GM12891 (cell line): ENCODE measurements around the gene ZNF484.
"Not testable (repeated sequence)": the region's sequence is repeated elsewhere in the genome, so short reads cannot be mapped to it uniquely, and the experiment has no call there.

Source experiments
- DNase-seq: peaks from one replicate; pipeline ENCODE4 v3.0.0; 2011; ENCODE audit warnings: low spot score; ENCODE audit not compliant: insufficient read length
- FAIRE-seq: peaks from 2 replicates; lab custom pipeline; 2011; peaks lifted over from hg19 to GRCh38; lab: Jason Lieb, UNC
- PAX5 ChIP-seq: IDR thresholded peaks from 2 replicates; pipeline ENCODE4 v1.6.1; 2011; ENCODE audit warnings: low read length, moderate library complexity, mild to moderate bottlenecking; ENCODE audit not compliant: insufficient read depth, severe bottlenecking
- POLR2A ChIP-seq: IDR thresholded peaks from 2 replicates; pipeline ENCODE4 v1.6.1; 2011; ENCODE audit warnings: low read depth, low read length, control low read depth
- POLR2AphosphoS5 ChIP-seq: IDR thresholded peaks from 2 replicates; pipeline ENCODE4 v1.6.1; 2011; ENCODE audit warnings: low read depth, low read length, control low read depth
- POU2F2 ChIP-seq: IDR thresholded peaks from 2 replicates; pipeline ENCODE4 v1.6.1; 2011; ENCODE audit warnings: low read depth, mild to moderate bottlenecking, control low read depth, low read length, moderate library complexity
- SPI1 ChIP-seq: IDR thresholded peaks from 2 replicates; pipeline ENCODE4 v1.6.1; 2011; ENCODE audit warnings: low read depth, low read length, control low read depth
- TAF1 ChIP-seq: IDR thresholded peaks from 2 replicates; pipeline ENCODE4 v1.6.1; 2011; ENCODE audit warnings: low read depth, low read length, control low read depth

ZNF484 gene

GRCh38 chr9:92890761-92891160, 12.9 kb upstream of the ZNF484 start:
- FAIRE-seq (no peak), DNase-seq (no peak)
- TF ChIP-seq PAX5 (no peak), TAF1 (no peak), POLR2AphosphoS5 (no peak), SPI1 (no peak), POLR2A (no peak), POU2F2 (no peak)

DNA sequence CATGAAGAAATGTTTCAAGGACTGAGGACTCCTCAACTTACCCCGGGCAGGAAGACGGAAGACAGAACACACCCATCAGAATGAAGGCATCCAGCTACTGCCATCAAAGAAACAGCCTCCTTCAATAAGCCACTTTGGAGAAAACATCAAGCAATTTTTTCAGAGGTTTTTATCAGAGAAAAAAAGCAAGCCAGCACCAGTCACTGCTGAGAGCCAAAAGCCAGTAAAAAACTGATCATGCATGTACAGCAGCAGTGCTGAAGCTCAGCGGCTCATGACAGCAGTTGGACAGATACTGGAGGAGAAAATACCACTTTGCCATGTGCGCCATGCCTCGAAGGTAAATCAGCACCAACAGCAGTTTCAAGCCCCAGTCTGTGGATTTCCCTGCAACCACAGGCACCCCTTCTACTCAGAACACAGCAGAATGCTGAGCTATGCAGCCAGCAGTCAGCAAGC, 10.1 kb upstream of the ZNF484 start:
- FAIRE-seq = no peak
- TF ChIP-seq POLR2AphosphoS5 (no peak), PAX5 (no peak), SPI1 (no peak), TAF1 (no peak), POU2F2 (no peak), POLR2A (no peak)
- DNase-seq = no peak

- not testable (repeated sequence) for FAIRE-seq, DNase-seq
Measured at GRCh38 chr9:92886846-92887610, 9.2 kb upstream of the ZNF484 start.

DNA sequence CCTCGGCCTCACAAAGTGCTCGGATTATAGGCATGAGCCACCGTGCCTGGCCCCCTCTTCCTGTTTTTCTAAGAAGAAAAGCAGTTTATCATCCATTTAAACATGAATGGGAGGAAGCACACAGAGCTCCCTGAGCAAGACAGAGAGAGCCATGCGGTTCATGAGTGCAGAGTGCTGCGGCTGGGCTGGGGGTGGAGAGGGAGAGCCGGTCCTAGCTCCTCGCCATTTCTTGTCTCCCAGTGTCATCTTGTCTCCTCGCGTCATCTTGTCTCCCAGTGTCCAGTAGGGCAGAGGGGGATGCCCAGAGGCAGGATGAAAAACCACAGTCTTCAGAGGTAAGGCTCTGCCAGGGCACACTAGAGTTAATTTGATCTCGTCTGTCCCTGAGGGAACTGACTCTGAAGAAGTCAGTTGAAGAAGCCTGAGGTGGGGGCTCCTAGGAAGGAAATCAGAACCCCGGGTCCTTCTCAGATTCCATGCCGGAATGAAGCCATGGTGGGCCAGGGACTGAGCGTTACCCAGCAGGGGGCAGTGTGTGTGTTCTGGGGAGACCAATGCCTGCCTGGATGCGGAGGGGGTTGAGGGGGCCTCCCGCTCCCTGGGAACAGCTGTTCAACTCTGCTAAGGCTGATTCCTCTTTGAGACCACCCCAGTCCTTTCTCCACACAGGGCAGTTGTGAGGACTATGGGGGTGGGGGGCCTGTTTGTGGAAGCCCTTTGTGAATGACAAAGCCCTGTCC, 6.0 kb upstream of the ZNF484 start:
- not testable (repeated sequence) for FAIRE-seq, DNase-seq

GRCh38 chr9:92882276-92882675, 4.4 kb upstream of the ZNF484 start:
- TF ChIP-seq POLR2AphosphoS5 (no peak), PAX5 (no peak), POLR2A (no peak), SPI1 (no peak), TAF1 (no peak), POU2F2 (no peak)
- FAIRE-seq (no peak), DNase-seq (no peak)

DNA sequence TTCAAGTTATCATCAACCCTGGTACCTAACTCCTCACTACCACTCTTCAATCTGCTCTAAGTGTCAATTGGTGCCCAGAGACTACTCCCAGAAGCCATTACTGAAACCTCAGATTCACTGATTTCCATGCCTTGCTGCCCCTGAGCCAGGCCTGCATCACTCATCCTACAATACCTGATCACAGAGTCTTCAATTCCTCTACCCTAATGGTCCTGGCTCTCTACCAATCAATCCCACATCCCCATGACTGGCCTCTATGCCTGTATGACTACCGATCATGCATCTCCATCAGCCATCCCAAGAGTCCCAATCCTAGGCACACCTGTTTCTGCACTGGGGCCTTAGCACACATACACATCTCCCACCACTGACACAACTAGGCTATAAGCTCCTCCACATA, 2.5 kb downstream of the ZNF484 start:
- FAIRE-seq (no peak), DNase-seq (no peak)
- TF ChIP-seq POLR2A (no peak), TAF1 (no peak), POLR2AphosphoS5 (no peak)

- no peak for DNase-seq
- no peak for FAIRE-seq
- TF ChIP-seq TAF1 = no peak
- no peak for TF ChIP-seq POLR2A
- TF ChIP-seq PAX5 = no peak
- no peak for TF ChIP-seq SPI1
- no peak for TF ChIP-seq POLR2AphosphoS5
- no peak for TF ChIP-seq POU2F2
Measured at GRCh38 chr9:92870289-92870688, 7.5 kb downstream of the ZNF484 start.

- FAIRE-seq = not testable (repeated sequence)
Measured at GRCh38 chr9:92866600-92866999, 11.2 kb downstream of the ZNF484 start.

DNA sequence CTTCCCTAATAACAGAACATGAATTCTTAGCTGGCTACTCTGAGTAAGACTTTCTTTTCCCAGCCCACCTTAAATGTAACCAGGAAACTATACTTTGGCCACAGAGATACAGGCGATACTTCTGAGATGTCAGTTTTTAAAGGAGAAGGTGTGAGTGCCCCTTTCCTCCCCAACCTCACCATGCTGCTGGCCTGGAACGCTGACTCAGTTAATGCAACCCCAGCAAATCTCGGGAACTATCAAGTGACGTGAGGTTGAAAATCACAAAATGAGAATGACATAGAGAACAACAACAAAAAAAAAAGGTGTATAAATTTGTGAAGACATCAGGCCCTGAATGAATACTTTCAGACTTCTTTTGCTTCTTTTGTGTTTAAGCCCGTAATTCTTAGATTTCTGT, 13.7 kb downstream of the ZNF484 start:
- FAIRE-seq (no peak), DNase-seq (no peak)
- no peak for TF ChIP-seq SPI1
- no peak for TF ChIP-seq POLR2AphosphoS5
- no peak for TF ChIP-seq PAX5
- no peak for TF ChIP-seq POLR2A
- TF ChIP-seq TAF1 = no peak
- no peak for TF ChIP-seq POU2F2

More at GRCh38 chr9:92866600-92866999, 11.2 kb downstream of the ZNF484 start:
- not testable (repeated sequence) for DNase-seq

DNA sequence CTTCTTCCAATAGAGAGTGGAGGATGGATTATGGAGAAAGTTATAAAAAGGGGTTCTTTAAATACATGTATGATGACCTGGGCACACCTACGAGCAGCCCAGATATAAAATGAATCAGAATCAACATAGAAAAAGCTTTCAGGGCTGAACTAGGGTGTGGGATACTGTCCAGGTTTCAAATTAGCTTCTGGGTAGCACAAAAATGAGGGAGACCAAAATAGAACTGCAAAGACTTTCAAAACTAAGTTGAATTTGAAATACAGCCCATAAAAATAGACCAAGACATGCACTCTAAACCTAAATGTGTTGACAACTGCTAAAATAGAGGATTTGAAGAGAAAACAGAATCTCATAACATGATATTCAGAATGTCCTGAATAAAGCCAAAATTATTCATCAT, 17.0 kb downstream of the ZNF484 start:
- no peak for FAIRE-seq
- DNase-seq = no peak
- TF ChIP-seq TAF1 (no peak), SPI1 (no peak), PAX5 (no peak), POLR2A (no peak), POU2F2 (no peak), POLR2AphosphoS5 (no peak)
